GM21723 (cell line): ENCODE results near the gene CDH23.

Experiments used
- ATAC-seq: cut with Tn5 transposase; IDR thresholded peaks from one replicate; pipeline ENCODE4 v1.9.1; 2021; ENCODE audit warnings: mild to moderate bottlenecking, moderate library complexity; ENCODE audit not compliant: unreplicated experiment

CDH23 gene

GRCh38 chr10:71438761-71439160 lies 42.0 kb downstream of the CDH23 start:
- no peak for ATAC-seq

DNA sequence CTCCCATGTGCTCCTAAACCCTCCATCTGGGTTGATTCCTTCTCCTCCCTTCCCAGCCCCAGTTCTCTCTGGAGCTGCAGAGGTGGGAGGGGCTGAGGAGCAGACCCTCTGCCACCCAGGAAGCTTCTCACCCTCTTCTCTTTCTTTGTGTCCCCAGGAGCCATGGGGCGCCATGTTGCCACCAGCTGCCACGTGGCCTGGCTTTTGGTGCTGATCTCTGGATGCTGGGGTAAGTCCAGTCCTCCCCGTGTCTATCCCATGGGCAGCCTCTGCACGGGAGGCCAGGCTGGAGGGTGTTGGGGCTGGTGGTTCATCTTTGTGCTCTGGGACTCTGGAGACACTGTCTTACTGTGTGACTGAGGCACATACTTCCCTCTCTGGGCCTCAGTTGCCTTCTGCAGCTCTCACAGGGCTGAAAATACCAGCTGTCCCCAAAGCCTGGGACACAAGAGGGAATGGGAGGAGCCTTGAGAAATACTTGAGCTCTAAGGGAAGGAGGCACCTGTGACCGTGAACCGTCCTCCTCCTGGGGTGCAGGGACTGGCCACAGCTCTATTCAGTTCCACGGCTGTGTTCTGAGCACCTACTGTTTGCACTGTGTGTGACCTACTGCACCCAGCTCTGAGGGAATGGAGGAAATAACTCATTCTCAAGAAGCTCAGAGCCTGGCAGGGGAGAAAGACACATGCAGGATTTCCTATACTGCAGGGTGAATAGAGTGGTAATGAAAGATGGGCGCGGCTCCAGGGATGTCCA lies 43.1 kb downstream of the CDH23 start:
- no peak for ATAC-seq

- no peak for ATAC-seq
Measured at GRCh38 chr10:71440506-71441035, 43.9 kb downstream of the CDH23 start.

DNA sequence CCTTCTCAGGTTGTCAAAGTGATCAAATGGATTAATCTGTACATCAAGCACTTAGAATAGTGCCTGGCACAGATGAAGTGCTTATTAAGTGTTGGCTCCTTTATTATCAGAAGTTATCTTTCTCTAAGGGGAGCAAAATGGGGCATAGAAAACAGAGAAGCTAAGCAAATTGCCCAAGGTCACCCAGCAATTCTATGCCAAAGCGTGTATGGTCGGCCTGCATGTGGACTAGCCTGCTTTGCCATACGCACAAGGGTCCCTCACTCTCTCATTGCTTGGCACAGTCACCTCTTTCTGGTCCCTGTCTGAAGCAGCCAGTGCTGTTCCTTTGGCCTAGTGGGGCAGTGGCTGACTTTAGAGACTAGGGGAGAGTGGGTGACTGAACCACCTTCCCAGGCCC lies 45.3 kb downstream of the CDH23 start:
- no peak for ATAC-seq

DNA sequence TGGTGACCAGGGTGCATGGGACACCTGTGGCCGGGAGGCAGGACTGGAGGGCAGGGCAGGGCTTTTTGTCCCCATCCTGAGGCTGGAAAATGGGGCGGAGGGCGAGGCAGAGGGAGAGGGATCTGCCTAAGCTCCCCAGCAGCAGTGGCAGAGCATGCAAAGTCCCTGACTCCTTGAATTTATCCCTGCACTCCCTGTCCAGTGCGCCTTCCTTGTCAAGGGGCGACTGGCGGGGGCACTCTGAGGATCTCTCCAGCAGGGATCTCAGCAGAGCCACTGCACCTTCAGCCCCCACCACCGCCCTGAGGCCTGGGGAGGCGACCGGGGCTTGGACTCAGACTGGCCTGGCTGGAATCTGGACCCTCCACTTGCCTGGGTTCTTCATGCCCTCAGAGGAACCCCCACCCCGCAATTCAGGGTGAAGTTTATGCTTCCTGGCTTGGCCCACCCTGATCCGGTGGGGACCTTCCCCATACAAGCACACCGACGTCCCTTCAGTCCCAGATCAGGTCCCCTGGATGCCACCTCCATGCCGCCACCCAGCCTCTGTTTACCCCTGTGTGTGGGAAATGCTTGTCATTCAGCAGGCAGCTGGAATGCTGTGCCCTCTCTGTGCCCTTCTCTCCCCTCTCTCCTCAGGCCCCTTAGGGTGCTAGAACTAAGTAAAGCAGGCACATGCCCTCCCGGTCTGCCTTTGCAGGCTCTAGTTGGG lies 46.3 kb downstream of the CDH23 start:
- no peak for ATAC-seq

GRCh38 chr10:71443676-71444075 lies 47.0 kb downstream of the CDH23 start:
- no peak for ATAC-seq

GRCh38 chr10:71444284-71445054 lies 47.7 kb downstream of the CDH23 start:
- no peak for ATAC-seq

GRCh38 chr10:71447676-71448075 lies 51.0 kb downstream of the CDH23 start:
- ATAC-seq: no peak

DNA sequence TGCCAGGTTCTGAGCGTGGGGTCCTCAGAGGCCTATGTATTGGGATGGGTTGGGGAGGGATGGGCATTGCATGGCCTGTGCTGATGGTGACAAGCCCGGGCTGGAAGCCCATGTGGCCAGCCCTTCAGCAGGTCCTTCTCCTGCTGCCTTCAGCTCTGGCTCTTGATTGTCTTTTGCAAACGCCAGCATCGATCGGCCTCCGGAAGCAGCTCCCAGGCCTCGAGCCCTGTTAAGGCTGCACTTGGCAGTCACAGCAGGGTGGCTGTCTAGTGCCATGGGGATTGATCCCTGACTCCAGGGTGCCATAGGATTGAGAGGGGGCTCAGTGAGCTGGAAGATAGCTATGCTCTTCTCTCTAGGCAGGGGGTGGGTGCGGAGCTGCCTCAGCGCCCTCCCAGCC lies 51.4 kb downstream of the CDH23 start:
- no peak for ATAC-seq

DNA sequence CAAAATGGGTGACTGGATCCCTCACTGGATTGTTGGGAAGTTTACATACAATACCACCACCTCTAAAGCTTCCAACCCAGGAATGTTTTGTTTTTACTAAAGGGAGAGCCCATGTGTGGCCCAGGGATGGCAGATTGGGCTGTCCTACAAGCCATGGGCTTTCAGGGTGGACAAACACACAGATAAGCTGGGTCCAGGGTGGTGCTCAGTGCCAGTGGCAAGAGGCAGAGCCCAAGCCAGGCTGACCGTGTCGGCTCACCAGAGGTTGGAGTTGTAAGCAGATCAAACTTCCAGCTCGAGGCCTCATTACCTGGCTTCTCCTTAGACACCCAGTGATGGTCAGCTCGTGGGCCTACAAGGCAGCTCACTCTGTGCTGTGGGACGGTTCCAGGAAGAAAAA lies 52.3 kb downstream of the CDH23 start:
- ATAC-seq: no peak

DNA sequence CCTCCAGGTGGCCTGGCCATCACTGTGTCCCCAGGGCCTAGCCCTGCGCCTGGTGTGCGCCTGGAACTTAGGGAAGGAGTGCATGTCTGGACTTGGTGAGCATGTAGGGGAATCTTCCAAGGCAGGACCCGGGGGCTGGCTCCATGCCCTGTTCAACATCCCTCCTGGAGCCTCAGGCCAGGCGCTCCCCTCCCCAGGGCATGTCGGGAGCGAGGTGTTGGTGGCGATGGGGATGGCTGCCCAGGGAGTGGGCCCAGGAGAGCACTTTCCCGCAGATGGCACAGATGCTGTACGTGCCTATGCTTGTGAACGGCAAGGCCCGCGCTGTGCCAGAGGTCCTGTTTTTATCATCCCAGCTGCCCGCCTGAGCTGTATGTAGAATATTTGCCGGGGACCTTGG lies 55.0 kb downstream of the CDH23 start:
- ATAC-seq: no peak

- no peak for ATAC-seq
Measured at GRCh38 chr10:71453186-71453585, 56.5 kb downstream of the CDH23 start.

- no peak for ATAC-seq
Measured at GRCh38 chr10:71454347-71454746, 57.6 kb downstream of the CDH23 start.

GRCh38 chr10:71455035-71455434 lies 58.3 kb downstream of the CDH23 start:
- no peak for ATAC-seq

DNA sequence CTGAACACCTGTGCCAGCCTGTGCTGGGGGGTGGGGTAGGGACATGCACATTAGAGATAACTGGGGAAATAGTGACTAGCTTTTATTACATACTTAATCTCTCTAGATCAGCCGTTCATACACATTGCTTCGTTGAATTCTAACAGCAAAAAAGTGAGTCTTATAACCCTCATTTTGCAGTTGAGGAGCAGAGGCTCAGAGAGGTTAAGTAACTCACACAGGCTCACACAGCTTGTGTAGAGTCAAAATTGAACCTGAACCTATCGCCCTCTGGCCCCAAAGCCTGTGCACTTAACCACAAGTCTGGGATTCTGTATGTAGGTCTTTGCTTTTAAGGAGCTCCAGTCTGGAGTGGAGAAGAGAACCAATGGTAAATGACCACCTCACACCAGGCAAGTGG lies 59.9 kb downstream of the CDH23 start:
- no peak for ATAC-seq

- no peak for ATAC-seq
Measured at GRCh38 chr10:71457908-71458307, 61.2 kb downstream of the CDH23 start.

DNA sequence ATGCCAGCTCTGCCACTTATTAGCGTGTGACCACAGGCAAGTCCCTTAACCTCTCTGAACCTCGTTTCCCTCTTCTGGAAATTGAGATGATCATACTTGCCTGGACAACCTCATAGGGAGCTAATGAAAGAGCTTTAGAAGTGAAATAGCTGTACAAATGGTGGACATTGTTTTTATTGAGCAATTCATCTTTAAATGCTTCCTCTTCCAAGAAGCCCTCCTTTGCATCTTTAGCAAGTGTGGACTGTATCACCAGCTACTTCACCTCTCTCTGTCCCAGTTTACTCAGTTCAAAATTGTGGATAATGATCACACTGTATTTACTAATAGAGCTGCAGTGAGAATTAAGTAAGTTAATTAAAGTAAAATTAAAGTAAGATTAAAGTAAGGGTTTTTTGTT lies 61.7 kb downstream of the CDH23 start:
- ATAC-seq: no peak

DNA sequence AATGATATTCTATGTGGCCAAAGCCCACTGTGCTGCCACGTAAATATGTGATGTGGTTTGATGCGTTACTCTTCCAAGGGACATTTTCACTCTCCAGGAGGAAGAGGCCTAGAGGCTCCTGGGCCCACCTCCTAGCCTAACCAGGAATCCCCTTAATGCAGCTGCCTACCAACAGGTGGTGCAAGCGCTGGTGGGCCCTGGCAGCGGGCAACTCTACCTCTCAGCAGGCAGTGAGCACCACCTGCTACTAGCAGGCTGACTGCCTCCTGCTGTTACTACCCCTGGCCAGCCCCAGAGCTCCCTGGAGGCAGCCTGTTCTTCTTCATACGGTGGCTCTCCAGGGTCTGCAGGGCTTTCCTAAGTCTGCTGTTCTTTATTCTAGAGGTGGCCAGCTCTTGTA lies 62.8 kb downstream of the CDH23 start:
- no peak for ATAC-seq

DNA sequence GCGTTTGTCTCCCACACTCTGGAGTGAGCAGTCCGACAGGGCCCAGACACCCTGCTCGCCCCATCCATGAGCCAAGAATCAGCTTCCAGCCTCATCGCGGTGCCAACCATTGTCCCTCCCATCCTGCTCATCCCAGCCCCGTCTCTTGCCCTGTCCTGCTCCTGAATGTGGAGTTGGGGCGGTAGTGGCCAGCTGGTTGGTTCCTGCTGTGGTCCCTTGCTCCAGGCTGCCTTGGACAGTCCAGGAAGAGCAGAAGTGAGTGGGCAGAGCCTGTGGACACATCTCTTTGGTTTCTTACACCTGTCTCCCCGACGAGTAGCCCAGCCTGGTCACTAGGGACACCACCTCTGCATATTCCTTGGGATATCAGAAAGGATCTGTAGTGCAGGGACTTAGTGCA lies 63.9 kb downstream of the CDH23 start:
- no peak for ATAC-seq

DNA sequence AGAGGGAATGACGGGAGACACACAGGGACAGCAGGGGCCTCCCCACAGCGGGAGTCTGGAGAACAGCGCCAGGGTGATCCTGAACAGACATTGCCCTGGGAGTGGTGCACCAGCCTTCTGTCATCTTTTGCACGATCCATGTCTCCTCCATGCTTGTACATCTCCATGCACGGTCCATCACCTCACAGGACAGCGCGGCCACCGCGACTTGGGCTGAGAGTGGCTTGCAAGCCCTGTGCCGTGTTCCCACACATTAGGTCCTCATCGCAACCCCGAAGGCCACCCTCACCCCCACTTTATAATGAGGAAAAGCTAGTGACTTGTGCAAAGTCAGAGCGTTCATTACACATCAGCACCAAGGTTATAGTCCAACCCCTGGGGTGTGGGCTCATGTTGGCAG lies 64.7 kb downstream of the CDH23 start:
- ATAC-seq: no peak

- no peak for ATAC-seq
Measured at GRCh38 chr10:71462062-71462935, 65.6 kb downstream of the CDH23 start.
